GM18861 (cell line): Measurements from ENCODE around the gene ARTN.

ENCODE experiments used
- ATAC-seq: cut with Tn5 transposase; IDR thresholded peaks from one replicate; pipeline ENCODE4 v1.9.1; 2021; ENCODE audit not compliant: unreplicated experiment

The ARTN gene, protein sequence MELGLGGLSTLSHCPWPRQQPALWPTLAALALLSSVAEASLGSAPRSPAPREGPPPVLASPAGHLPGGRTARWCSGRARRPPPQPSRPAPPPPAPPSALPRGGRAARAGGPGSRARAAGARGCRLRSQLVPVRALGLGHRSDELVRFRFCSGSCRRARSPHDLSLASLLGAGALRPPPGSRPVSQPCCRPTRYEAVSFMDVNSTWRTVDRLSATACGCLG

DNA sequence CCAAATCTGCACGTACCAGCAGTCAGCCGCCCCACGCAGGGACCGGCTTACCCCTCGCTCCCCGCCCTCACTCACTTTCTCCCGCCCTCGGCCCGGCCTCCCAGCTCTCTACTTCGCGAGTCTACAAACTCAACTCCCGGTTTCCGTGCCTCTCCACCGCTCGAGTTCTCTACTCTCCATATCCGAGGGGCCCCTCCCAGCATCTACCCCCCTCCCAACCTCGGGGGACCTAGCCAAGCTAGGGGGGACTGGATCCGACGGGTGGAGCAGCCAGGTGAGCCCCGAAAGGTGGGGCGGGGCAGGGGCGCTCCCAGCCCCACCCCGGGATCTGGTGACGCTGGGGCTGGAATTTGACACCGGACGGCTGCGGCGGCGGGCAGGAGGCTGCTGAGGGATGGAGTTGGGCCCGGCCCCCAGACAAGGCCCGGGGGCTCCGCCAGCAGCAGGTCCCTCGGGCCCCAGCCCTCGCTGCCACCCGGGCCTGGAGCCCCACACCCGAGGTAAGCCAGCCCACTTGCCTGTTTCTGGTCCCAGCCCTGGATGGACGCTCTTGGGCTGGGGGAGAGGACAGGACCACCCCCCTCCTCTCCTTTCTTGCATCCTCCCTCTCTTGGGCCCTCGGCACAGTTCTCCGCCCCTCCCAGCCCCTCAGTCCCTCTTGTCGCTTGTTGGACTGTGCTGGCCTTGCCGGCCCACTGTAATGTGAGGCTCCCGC lies at the start of gene ARTN:
Gene ARTN, plus strand, starts transcription at position 416 of the 715 bp plus-strand sequence. CDS start 1,856 bp downstream, outside the sequence.
- ATAC-seq = no peak

DNA sequence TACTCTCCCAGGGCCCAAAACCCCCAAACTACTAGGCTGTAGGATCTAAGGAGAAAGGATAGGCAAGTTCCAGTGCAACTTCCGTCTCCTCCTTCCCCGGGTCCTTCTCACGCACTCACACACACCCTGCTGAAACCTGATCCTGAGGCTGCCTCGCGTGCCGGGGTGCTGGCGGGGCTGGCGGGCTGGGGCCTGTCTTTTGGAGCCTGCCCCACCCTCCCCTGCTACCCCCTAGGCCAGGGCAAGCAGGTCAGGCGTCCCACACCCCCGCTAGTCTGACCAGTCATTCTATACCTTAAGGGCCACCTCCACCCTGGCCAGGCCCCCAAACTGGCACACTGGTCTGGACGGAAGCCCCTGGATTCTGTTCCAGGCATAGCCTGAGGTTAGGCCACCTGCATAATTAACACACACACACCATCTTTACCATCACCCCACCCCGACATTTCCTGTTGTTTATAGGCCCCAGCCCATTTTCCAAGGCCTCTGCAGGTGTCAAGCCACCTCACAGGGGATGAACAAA lies 48.3 kb upstream of the ARTN start:
- ATAC-seq = no peak

DNA sequence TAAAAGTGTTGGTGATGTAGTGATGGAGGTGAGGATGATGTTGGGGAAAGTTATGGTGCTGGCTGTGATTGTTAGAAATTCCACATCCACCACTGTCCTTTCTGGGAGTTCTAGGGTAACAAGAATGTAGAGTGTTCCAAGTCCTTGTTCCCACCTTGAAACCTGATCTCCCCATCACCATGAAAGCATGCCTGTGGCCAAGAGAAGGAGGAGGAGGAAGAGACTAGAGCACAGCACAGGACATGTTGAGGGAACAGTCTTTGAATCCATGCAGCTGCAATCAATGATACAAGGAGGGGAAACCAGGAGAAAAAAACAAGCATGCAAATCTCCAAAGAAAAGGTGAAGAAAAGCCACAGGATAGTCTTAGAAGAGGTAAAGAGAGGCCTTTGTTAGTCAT lies 45.9 kb upstream of the ARTN start:
- no peak for ATAC-seq

DNA sequence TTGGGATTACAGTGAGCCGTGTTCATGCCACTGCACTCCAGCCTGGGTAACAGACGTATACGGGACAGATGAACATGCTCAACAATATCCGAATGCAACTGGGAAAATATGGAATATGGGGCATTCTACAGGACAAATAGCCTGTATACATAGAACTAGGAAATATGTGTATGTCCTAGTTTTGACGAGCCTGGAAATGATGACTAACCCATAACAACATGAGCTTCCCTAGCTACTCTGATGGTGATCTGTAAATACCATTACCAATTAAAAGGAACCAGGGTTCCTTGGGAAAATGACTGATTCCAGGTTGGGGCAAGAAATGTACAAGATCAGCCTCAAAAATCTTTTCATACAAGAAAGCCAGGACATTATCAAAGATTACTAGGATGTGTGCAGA lies 42.8 kb upstream of the ARTN start:
- ATAC-seq = no peak

DNA sequence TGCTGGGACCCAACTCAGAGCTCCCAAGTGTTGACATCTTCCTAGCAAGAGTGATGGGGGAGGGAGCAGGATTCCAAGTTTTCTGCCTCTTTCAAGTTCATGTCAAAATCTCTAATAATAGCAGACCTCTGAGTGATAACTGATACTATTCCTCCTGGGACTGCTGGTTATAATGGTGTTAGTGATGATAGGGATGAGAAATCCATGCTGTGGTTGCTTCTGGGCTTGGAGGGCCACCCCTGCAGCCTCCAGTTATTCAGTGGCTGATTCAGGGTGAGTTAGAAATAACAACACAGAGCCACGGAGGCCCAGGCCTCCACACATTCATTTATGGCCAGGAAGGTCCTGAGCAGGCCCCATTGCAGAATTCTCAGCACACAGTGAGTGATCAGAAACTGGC lies 40.6 kb upstream of the ARTN start:
- ATAC-seq = no peak

DNA sequence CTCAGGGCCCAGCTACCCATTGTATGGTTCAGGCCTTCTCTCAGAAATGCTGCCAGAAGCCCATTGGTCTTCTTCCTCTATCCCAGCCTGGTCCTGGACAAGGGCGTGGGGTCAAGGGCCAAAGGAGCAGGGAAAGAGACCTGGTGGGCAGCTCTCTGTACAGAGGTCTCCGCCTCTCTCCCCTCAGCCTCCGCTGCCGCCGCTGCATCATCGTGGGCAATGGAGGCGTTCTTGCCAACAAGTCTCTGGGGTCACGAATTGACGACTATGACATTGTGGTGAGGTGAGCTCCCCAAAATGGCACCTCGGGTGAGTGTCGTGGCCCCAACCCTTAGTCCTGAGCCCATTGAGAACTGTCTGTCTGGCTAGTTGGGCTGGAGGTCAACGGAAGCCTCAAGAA lies 34.6 kb upstream of the ARTN start:
- ATAC-seq = no peak

DNA sequence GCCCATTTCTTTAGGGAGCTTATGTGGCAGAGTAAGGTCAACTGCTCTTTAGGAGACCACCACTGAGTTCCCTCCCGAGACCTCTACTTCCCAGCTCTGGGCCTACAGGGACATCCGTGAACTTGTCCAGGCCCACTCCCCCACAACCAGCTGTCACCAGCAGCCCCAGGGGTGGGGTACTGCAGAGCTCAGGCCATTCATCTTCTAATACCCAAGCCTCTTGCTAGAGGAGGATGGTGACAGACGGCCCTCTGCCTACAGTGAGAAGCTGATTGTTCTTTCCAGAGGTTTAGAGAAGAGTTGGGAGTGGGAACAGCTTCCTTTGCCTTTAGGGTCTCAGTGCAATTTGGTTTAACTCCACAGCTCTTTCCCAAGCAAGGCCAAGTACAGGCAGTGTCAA lies 33.2 kb upstream of the ARTN start:
- no peak for ATAC-seq

DNA sequence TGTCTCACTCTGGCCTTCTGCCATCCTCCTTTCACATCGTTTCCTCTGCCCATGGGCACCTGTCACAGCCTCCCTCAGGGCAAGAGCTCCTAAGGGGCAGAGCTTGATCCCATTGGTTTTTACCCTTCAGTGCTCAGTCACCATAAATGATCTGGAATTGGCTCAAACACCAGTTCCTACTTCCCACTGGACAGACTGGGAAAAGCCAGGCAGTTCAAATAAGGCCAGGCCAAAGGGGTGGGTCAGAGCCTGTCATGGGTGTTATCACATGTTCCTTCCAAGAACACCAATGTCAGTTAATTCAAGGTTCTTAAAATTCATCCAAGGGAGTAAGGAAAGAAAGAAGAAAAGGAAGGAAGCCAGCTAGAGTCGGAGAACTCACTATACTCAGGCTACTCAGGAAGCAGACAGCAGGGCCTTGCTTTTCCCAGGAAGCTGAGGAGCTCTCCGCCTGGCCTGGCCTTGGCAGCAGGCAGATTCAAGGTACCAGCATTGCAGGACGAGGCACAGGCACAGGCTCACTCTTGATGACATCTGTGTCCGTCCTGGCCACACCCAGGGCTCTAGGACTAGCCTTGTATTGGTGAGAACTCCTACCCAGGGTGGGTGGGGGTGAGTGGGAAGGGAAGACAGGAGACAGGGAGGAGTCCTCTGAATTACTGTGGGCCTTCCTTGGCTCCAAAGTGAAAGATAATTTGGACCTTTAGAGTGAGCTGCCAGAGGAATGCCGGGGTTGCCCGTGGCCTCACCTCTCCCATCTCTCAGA lies 32.2 kb upstream of the ARTN start:
- no peak for ATAC-seq

DNA sequence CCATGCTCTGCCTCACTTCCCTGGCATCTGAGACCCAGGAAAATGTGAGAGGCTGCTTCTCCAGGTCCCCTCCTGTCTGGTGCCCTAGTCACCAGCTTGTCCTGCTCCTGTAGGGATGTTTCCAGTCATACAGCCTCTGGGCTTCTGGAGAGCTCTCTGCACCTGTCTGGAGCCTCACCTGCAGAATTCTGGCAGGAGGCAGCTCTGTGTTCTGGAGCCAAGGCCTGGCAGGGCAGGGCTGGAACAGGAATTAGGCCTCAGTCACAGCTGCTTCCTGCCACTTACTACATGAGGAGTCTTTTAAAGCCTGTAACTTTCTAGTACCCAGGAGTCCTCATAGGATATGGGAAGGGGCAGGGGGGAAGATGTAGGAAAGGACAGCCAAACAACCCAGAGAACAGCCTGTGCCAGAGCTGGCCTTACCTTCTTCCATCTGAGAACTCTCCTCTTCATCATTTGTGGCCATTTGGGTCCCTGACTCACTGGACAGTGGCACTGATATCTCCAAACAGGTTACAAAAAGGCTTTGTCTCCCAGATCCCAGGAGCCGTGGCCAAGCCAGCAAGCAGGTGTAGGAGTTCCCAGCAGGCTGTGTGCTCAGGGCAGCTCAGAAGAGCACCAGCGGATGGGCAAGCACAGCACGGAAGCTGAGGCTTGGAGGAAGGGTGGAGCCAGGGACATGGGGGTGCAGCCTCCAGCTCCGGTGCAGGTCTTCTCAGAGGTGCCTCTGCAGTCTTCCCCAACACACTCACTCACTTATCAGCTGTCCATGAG lies 31.4 kb upstream of the ARTN start:
- ATAC-seq = no peak

DNA sequence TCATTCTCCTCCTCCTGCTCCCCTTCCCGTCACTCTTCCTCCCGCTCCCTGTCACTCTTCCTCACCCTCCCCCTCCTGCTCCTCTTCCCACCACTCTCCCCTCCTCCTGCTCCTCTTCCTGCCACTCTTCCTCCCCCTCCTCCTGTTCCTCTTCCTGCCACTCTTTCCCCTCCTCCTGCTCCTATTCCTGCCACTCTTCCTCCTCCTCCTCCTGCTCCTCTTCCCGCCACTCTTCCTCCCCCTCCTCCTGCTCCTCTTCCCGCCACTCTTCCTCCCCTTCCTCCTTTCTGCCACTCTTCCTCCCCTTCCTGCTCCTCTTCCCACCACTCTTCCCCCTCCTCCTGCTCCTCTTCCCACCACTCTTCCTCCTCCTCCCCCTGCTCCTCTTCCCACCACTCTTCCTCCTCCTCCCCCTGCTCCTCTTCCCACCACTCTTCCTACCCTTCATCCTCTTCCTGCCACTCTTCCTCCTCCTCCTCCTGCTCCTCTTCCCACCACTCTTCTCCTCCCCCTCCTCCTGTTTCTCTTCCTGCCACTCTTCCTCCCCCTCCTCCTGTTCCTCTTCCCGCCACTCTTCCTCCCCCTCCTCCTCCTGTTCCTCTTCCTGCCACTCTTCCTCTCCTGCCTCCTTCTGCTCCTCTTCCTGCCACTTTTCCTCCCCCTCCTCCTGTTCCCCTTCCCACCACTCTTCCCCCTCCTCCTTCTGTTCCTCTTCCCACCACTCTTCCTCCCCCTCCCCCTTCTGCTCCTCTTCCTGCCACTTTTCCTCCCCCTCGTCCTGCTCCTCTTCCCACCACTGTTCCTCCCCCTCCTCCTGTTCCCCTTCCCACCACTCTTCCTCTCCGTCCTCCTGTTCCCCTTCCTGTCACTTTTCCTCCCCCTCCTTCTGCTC lies 28.7 kb upstream of the ARTN start:
- no peak for ATAC-seq

DNA sequence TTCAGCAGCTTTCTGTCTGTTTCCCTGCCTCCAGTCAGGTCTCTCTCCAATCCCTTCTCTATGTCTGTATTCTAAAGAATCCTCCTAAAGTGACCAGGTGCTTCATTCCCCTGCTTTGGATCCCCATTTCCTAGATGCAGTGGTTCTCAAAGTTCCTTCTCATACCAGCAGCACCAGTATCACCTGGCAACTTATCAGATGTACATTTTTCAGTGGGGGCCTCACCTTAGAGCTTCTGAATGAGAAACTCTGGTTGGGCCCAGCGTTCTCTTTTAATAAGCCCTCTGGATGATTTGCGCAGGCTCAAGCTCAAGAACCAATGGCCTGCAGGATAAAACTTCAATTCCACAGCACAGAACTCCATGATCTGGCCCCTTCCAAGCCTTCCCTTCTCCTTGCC lies 25.4 kb upstream of the ARTN start:
- ATAC-seq = no peak

DNA sequence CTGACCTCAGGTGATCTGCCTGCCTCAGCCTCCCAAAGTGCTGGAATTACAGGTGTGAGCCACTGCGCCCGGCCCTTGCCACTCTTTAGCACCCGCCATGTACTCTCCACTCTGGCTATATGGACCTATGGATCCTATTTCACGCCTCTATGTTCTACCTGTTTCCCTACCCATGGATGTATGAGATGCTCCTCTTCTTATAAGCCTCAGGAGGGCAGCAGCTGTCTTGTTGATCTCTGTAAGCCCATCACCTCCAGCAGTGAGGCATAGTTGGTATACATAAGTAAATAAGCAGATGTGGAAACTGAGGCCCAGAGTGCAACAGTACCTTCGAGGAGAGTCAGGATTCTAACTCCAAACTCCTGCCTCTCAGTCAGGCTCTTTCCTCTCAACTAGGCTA lies 24.7 kb upstream of the ARTN start:
- ATAC-seq = no peak

DNA sequence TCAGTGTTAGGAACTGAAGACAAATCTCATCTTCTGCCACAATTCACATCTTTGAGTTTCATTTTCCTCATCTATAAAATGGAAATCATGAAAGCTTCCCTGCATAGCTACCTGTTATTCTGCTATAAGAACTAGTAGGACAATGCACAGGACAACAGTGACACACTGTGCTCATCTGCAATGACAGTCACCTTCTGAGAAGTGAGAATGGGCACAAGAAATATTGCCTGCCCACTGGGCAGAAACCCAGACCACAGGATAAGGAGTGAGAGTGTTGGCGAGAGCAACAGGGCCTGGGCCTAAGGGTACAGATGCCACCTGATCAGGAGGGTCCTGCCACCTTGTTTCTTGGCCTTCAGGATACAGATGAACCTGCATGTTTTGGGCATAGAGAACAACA lies 23.3 kb upstream of the ARTN start:
- ATAC-seq = no peak

DNA sequence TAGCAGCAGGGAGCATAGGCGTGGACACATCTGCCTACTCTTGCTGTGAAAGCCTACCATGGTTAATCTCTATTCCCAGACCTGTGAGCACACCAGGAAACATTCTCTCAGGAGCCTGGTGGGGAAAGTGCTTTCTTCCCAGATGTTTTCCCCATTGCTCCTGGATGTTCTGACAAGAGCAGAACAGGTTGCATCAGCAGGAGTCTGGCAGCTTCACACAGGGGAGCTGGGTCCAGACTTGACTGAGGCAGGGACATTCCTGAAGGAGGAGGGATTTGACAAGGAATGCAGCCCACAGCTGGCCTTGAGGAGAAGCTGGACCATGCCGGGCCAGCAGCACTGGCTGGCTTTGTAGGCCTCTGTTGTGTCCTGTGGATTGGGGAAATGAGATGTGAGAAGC lies 21.0 kb upstream of the ARTN start:
- no peak for ATAC-seq

DNA sequence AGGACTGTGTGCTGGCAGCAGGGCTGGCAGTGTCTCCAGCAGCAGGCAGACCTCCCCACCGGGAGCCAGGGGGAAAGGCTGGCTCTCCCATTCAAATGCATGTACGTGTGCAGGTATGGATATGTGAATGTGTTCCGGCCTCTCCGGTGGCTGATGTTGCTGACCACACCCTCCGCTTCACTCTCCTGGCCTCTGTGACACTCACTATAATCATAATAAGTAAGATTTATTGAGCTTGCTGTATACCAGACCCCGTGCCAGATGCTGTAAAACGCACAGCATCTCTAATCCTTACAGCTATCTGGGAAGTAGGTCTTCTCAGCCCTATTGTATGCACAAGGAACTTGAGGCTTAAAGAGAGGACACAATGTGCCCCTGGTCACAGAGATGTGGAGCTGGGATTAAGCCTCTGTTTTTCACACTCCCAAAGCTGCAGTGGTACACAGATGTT lies 20.5 kb upstream of the ARTN start:
- no peak for ATAC-seq

DNA sequence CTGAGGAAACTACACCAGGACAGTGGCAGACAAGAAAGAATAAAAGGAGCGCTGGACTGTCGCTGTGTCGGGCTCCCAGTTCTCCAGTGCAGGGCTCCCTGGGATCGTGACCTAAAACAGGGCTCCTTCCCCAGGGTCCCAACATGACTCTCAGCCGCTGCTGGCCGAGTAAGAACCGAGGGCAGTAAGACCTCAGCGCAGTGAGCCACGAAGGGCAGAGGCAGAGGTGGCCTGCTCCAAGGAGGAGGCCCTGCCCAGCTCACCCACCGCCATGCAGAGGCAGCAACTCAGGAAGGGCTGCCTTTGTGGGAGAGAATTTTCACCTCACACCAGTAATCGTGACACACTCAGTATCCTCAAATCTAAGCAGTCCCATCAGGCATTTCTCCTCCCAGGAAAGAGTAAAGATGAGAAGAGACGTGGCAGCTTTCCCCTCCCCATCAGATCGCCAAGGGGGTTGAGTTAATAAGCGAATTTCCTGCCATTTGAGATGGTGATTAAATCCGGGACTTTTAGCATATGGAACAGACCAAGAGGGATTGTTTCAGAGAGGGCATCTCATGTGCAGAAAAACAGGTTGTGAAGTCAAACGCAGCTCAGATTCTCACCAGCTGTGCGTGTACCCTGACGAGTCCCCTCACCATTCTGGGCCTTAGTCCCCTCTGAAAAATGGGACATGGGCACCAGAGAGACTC lies 19.8 kb upstream of the ARTN start:
- no peak for ATAC-seq

DNA sequence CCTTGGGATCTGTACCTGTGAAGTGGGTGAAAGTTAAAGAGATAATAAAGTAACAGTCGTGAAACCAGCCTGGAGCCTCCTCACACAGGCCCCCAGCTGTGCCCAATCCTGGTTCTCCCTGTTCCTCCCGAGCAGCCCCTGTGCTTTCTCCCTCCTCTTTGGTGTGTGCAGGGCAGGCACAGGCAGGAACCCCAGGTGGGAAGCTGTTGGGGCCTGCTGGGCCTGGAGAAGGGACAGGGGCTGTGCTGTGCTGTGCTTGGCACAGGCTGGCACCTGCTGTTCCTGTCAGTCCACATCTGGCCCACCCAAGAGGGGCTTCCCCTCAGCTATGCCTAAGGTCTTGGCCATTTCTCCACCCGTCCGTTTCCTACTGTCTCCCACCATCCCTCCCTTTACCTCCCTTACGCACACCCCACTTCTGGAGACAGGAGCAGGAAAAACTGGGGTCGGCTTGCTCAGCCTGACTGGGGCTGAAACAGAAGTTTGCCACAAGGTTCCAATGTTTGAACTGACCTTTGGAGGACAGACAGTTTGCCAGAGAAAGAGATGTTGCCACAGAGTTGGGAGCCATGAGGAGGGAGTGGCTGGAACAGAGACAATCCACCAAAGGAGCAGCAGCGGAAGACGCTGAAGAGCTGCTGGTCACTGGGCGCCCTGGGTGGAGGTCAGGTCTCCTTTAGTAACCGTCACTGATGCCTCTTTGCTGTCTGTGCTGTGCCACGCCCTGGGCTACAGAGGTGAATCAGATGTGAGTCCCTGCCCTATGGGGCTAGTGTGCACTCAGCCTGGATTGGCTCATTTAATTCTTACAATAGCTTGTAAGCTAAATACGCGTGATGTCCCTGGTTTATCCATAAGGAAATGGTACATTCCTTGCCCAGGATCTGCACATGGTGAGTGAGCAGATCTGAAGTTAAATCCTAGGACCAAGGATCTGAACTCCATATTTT lies 18.8 kb upstream of the ARTN start:
- ATAC-seq = no peak

DNA sequence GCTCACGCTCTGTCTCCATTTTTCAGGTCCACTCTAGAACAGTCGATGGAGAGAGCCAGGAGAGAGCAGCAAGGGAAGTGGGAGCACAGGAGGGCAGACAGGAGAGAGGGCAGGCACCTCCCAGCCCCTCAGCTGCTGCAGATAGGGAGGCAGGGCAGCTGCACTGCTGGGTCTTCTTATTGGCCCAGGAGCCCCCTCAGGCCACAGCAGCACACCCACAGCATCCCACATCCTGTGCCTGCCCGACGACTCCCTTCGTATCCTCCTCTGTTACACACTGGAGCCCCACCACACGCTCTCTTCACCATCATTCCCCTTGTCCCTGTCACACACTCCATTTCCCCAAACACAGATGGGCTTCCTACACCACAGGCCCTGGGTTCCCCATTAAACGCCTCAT lies 13.7 kb upstream of the ARTN start:
- no peak for ATAC-seq
